Ishikawa (cell line): Measurements from ENCODE around the gene TFF3.

Experiments used
- CEBPB ChIP-seq: IDR thresholded peaks from 2 replicates; pipeline ENCODE4 v1.6.1; 2012
- CREB1 ChIP-seq: IDR thresholded peaks from 2 replicates; pipeline ENCODE4 v1.6.1; 2012; ENCODE audit warnings: low read depth
- EGR1 ChIP-seq: IDR thresholded peaks from 2 replicates; pipeline ENCODE4 v1.6.1; 2012
- EP300 ChIP-seq: IDR thresholded peaks from 2 replicates; pipeline ENCODE4 v1.6.1; 2012; ENCODE audit warnings: borderline replicate concordance
- RAD21 ChIP-seq: IDR thresholded peaks from 2 replicates; pipeline ENCODE4 v1.6.1; 2012; ENCODE audit warnings: low read depth
- TAF1 ChIP-seq: IDR thresholded peaks from 2 replicates; pipeline ENCODE4 v1.6.1; 2012; ENCODE audit warnings: low read depth, mild to moderate bottlenecking
- YY1 ChIP-seq: IDR thresholded peaks from 2 replicates; pipeline ENCODE4 v1.6.1; 2012; ENCODE audit warnings: low read depth
- ZBTB7A ChIP-seq: IDR thresholded peaks from 2 replicates; pipeline ENCODE4 v1.6.1; 2012; ENCODE audit warnings: low read depth
- TF ChIP-seq, protein P1 (sequence below): IDR thresholded peaks from 2 replicates; pipeline ENCODE4 v1.6.1; 2012; ENCODE audit warnings: low read depth, mild to moderate bottlenecking
- TF ChIP-seq, protein P2 (sequence below): IDR thresholded peaks from 2 replicates; pipeline ENCODE4 v1.6.1; 2012

DNA sequence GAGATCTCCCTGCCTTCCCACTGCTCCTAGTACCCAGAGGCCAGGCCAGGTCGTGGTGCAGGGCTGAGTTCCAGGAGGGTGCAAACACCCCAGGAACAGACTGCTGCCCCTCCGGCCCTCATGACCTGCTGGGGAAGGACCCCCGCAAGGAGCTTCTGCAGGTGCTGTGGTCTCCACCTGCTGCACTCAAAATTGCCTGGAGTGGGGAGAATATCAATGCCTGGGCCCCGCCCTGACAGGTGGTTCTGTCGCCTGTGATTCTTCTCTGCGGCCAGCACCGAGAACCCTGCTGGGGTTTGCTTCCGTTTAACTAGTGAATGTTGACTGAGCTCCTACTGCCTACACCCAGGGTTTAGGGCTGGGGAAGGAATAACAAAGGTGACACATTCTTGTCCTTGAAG, 2.1 kb upstream of the TFF3 start:
- TF ChIP-seq, protein P1, sequence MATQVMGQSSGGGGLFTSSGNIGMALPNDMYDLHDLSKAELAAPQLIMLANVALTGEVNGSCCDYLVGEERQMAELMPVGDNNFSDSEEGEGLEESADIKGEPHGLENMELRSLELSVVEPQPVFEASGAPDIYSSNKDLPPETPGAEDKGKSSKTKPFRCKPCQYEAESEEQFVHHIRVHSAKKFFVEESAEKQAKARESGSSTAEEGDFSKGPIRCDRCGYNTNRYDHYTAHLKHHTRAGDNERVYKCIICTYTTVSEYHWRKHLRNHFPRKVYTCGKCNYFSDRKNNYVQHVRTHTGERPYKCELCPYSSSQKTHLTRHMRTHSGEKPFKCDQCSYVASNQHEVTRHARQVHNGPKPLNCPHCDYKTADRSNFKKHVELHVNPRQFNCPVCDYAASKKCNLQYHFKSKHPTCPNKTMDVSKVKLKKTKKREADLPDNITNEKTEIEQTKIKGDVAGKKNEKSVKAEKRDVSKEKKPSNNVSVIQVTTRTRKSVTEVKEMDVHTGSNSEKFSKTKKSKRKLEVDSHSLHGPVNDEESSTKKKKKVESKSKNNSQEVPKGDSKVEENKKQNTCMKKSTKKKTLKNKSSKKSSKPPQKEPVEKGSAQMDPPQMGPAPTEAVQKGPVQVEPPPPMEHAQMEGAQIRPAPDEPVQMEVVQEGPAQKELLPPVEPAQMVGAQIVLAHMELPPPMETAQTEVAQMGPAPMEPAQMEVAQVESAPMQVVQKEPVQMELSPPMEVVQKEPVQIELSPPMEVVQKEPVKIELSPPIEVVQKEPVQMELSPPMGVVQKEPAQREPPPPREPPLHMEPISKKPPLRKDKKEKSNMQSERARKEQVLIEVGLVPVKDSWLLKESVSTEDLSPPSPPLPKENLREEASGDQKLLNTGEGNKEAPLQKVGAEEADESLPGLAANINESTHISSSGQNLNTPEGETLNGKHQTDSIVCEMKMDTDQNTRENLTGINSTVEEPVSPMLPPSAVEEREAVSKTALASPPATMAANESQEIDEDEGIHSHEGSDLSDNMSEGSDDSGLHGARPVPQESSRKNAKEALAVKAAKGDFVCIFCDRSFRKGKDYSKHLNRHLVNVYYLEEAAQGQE, result no peak
- TF ChIP-seq TAF1, result no peak
- no peak for TF ChIP-seq YY1
- TF ChIP-seq CEBPB, result no peak
- TF ChIP-seq, protein P2, sequence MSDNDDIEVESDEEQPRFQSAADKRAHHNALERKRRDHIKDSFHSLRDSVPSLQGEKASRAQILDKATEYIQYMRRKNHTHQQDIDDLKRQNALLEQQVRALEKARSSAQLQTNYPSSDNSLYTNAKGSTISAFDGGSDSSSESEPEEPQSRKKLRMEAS, result no peak
- no peak for TF ChIP-seq RAD21
- no peak for TF ChIP-seq EGR1
- no peak for TF ChIP-seq ZBTB7A
- TF ChIP-seq EP300, result no peak
- no peak for TF ChIP-seq CREB1
